HG02973 (cell line): ENCODE data around the gene GLYATL3.

Source experiments
- ATAC-seq: cut with Tn5 transposase; IDR thresholded peaks from one replicate; pipeline ENCODE4 v1.9.1; 2021; ENCODE audit warnings: moderate library complexity; ENCODE audit not compliant: unreplicated experiment

Gene GLYATL3

GRCh38 chr6:49513153-49513989, 13.6 kb downstream of the GLYATL3 start:
- ATAC-seq: no peak

- no peak for ATAC-seq
These were observed 15.1 kb downstream of the GLYATL3 start for GRCh38 chr6:49514571-49515484.

GRCh38 chr6:49515485-49516146, 15.9 kb downstream of the GLYATL3 start:
- no peak for ATAC-seq

- no peak for ATAC-seq
These were observed 16.4 kb downstream of the GLYATL3 start for GRCh38 chr6:49516147-49516505.

- no peak for ATAC-seq
These were observed 18.2 kb downstream of the GLYATL3 start for GRCh38 chr6:49517919-49518318.

- ATAC-seq: peak; percentile 87
These were observed 19.9 kb downstream of the GLYATL3 start for GRCh38 chr6:49519660-49520059.

- no peak for ATAC-seq
These were observed 23.2 kb downstream of the GLYATL3 start for GRCh38 chr6:49522710-49523593.

- no peak for ATAC-seq
These were observed 24.2 kb downstream of the GLYATL3 start for GRCh38 chr6:49523901-49524300.

- no peak for ATAC-seq
These were observed 24.8 kb downstream of the GLYATL3 start for GRCh38 chr6:49524541-49524940.

- no peak for ATAC-seq
These were observed 26.9 kb downstream of the GLYATL3 start for GRCh38 chr6:49526598-49526997.

GRCh38 chr6:49527320-49527719, 27.6 kb downstream of the GLYATL3 start:
- no peak for ATAC-seq

GRCh38 chr6:49528571-49528970, 28.8 kb downstream of the GLYATL3 start:
- ATAC-seq: no peak

- ATAC-seq: no peak
These were observed 30.5 kb downstream of the GLYATL3 start for GRCh38 chr6:49530141-49530776.

GRCh38 chr6:49531774-49532569, 32.2 kb downstream of the GLYATL3 start:
- peak; percentile 97 for ATAC-seq

- ATAC-seq: no peak
These were observed 36.1 kb downstream of the GLYATL3 start for GRCh38 chr6:49535795-49536194.

- no peak for ATAC-seq
These were observed 39.4 kb downstream of the GLYATL3 start for GRCh38 chr6:49539102-49539501.

- no peak for ATAC-seq
These were observed 40.9 kb downstream of the GLYATL3 start for GRCh38 chr6:49540614-49541013.

GRCh38 chr6:49541210-49541724, 41.5 kb downstream of the GLYATL3 start:
- no peak for ATAC-seq

GRCh38 chr6:49541936-49542335, 42.2 kb downstream of the GLYATL3 start:
- no peak for ATAC-seq
